HG03439 (cell line): ENCODE data around the gene GLUD1.
"Not testable (repeated sequence)": the region's sequence is repeated elsewhere in the genome, so short reads cannot be mapped to it uniquely, and the experiment has no call there.

Source experiments
- ATAC-seq: cut with Tn5 transposase; IDR thresholded peaks from one replicate; pipeline ENCODE4 v1.9.1; 2021; ENCODE audit warnings: mild to moderate bottlenecking, moderate library complexity; ENCODE audit not compliant: unreplicated experiment

GLUD1 gene

GRCh38 chr10:87045434-87045938 lies 49.2 kb downstream of the GLUD1 start:
- ATAC-seq: no peak

DNA sequence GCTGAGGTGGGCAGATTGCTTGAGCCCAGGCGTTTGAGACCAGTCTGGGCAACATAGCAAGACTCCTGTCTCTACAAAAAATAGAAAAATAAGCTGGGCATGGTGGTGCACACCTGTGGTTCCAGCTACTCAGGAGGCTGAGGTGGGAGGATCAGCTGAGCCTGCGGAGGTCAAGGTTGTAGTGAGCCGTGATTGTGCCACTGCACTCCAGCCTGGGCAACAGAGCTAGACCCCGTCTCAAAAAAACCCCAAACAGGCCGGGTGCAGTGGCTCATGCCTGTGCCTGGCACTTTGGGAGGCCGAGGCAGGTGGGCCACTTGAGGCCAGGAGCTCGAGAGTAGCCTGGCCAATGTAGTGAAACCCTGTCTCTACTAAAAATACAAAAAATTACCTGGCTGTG lies 51.1 kb downstream of the GLUD1 start:
- ATAC-seq: not testable (repeated sequence)

DNA sequence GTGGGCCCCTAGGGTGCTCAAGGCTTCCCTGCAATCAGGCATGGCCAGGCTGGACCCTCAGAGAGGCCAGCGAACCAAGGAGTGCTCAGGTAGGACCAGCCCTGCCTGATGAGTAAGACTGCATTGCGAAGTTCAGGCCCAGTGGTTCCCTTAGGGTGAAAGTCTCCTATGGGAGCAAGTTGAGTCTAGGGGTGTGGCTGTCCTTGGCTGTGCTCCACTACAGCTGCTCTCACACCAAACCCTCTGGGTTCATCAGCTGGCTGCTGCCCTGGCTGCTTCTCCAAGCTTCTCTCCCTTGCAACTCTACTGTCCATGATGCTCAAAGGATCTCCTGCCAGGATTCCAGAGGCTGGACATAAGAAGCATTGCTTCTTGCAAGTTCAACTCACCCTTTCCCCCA lies 55.9 kb downstream of the GLUD1 start:
- ATAC-seq: no peak

DNA sequence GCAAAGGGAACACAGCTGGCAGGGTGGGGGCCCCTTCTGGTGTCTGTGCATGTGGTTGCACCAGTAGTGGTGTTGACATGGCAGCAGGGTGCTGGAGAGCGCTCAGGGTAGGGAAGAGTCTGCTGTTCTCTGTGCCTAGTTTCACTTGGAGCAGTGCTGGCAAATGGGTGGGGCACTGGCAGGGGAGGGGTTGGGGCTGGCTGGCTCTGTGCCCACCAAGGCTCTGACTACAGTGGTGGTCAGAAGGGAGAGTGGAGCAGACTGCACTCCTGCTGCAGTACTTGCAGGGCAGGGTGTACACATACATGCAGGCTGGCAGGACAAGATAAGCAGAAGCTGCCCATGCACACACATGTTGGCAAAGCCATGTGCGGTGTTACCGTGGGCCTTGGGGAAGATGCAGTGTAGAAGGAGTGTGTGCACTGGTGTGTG lies 56.3 kb downstream of the GLUD1 start:
- no peak for ATAC-seq

DNA sequence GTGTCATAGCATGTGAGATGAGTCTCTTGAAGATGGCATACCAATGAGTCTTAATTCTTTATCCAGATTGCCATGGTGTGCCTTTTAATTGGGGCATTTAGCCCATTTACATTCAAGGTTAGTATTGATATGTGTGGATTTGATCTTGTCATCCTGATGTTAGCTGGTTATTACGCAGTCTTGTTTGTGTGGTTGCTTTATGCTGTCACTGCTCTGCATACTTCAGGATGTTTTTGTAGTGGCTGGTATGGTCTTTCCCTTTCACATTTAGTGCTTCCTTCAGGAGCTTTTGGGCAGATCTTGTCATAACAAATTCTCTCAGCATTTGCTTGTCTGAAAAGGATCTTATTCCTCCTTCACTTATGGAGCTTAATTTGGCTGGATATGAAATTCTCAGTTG lies 58.0 kb downstream of the GLUD1 start:
- ATAC-seq: no peak

- no peak for ATAC-seq
Measured at GRCh38 chr10:87030912-87031635, 63.6 kb downstream of the GLUD1 start.

- ATAC-seq: not testable (repeated sequence)
Measured at GRCh38 chr10:87030419-87030818, 64.2 kb downstream of the GLUD1 start.

GRCh38 chr10:87026747-87027508 lies 67.7 kb downstream of the GLUD1 start:
- ATAC-seq: not testable (repeated sequence)

DNA sequence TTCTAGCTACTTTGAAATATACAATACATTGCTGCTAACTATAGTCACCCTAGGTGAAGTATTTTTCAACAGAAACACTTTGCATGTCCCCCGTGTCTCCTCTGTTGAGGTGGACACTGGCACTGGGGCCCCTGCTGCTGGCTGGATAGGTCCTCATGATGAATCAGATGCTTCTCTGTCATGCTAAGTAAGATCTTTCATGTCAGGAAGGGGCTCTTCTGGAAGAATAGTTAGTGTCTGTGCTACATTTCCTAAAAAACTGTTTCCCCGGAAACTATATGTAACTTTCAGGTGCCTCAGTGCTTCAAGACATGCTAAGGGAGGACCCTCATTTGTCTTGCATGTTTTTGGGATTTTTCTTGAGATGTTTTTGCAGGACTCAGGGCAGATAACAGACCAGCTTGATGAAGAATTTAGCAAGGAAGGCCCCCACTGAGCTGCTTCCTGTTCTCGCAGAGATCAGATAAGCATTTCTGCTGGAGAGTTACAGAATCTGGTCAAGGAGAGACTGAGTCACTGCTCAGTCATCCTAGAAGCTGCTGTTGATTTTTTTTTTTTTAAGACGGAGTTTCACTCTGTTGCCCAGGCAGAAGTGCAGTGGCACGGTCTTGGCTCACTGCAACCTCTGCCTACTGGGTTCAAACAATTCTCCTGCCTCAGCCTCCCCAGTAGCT lies 69.2 kb downstream of the GLUD1 start:
- not testable (repeated sequence) for ATAC-seq

GRCh38 chr10:87020056-87020455 lies 74.6 kb downstream of the GLUD1 start, which contains the start of gene FAM25A:
Gene FAM25A (plus strand): TSS chr10:87020294. CDS start chr10:87020325, 31 bp downstream.
- not testable (repeated sequence) for ATAC-seq

DNA sequence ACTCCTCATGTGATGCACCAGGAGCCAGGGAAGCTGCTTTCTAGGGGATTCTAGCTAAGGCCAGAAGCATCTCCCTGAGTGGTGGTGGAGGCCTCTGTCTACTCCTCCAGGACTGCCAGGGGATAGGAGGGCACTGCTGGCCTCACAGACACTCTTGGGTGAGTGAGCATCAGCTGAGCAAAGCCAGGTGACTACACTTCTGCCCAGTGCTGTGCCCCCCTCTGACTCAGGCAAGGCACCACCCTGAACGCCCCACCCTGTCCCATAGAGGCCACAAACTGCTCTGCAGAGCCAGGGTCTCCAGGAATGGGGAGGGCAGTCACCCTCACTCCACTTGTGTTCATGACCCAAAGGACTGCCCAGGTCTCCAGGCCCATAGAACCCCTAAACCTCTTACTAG lies 75.1 kb downstream of the GLUD1 start:
- ATAC-seq: not testable (repeated sequence)

DNA sequence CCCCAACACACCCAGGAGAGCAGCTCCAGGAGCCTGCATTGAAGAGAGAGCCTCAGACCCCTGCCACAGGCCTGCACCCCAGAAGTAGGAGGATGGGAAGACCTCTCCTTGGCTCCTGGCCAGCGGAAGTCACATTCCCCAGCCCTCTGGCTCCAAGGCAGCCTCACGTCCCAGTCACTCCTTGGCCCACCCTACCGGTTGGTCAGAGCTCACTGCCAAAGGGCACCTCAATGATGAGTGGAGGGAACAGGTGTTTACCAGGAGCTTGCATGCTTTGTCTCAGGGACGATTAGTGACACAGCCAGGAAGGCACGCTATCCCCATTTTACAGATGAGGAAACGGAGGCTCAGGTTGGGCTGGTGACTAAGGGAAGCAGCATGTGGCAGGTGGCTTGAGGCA lies 75.6 kb downstream of the GLUD1 start:
- not testable (repeated sequence) for ATAC-seq

GRCh38 chr10:87018127-87018526 lies 76.5 kb downstream of the GLUD1 start:
- ATAC-seq: not testable (repeated sequence)

- ATAC-seq: not testable (repeated sequence)
Measured at GRCh38 chr10:87014986-87015716, 79.5 kb downstream of the GLUD1 start.

- ATAC-seq: not testable (repeated sequence)
Measured at GRCh38 chr10:87013528-87013927, 81.1 kb downstream of the GLUD1 start.

DNA sequence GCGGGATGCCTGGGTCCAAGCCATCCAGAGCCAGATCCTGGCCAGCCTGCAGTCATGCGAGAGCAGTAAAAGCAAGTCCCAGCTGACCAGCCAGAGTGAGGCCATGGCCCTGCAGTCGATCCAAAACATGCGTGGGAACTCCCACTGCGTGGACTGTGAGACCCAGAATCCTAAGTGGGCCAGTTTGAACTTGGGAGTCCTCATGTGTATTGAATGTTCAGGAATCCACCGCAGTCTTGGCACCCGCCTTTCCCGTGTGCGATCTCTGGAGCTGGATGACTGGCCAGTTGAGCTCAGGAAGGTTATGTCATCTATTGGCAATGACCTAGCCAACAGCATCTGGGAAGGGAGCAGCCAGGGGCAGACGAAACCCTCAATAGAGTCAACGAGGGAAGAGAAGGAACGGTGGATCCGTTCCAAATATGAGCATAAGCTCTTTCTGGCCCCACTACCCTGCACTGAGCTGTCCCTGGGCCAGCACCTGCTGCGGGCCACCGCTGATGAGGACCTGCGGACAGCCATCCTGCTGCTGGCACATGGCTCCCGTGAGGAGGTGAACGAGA lies 85.4 kb downstream of the GLUD1 start:
- not testable (repeated sequence) for ATAC-seq

GRCh38 chr10:87008303-87008702 lies 86.3 kb downstream of the GLUD1 start:
- ATAC-seq: not testable (repeated sequence)

GRCh38 chr10:87007674-87008073 lies 87.0 kb downstream of the GLUD1 start:
- not testable (repeated sequence) for ATAC-seq

DNA sequence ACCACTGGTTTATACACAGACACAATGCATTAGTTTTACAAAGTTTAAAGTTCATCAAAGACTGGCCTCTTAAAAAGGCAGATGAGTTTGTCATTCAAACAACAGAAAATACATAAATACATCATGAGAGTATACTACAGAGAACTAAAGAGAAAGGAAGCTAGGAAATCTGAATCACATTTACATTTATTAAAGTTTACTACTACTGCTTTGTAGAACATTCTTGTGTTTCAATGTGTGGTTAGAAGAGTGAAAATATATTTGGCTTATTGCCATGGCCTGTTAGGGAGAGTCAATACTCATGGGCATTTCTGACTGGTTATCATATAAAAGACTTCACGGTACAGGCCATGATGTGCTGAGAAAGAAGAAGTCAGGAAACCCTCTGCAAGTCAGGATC lies 87.5 kb downstream of the GLUD1 start:
- ATAC-seq: not testable (repeated sequence)

DNA sequence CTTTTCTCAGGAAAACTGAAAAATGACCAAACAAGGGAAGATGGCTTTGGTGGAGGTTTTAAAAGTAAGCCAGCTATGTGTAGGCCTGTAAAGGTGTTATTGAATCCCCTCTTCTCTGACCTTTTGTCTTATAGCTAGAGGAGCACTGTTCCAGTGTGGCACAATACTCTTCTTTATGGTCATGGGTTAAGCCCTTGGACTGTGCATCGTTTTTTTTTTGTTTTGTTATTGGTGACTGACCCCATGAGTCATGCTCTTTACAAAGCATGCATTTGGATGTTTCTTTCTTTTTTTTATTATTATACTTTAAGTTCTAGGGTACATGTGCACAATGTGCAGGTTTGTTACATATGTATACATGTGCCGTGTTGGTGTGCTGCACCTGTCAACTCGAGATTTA lies 94.2 kb downstream of the GLUD1 start:
- no peak for ATAC-seq
